Measurements from ENCODE around the gene TIGIT.
"Not testable (repeated sequence)": the region's sequence is repeated elsewhere in the genome, so short reads cannot be mapped to it uniquely, and the experiment has no call there.

The TIGIT gene
- total RNA-seq: 55.7 to 107 reads per million in 2 donors

GRCh38 chr3:114293838-114294535 lies at the start of gene TIGIT:
TIGIT (plus strand) TSS chr3:114294028; CDS start chr3:114294062, 34 bp downstream.
- no peak for DNase-seq

GRCh38 chr3:114252954-114253353 lies 40.9 kb upstream of the TIGIT start:
- no peak for DNase-seq

GRCh38 chr3:114253505-114253904 lies 40.3 kb upstream of the TIGIT start:
- no peak for DNase-seq

GRCh38 chr3:114259566-114259965 lies 34.3 kb upstream of the TIGIT start:
- DNase-seq: no peak

- DNase-seq: no peak
Measured at GRCh38 chr3:114260152-114260551, 33.7 kb upstream of the TIGIT start.

- no peak for DNase-seq
Measured at GRCh38 chr3:114270019-114270418, 23.8 kb upstream of the TIGIT start.

- no peak for DNase-seq
Measured at GRCh38 chr3:114272271-114272670, 21.6 kb upstream of the TIGIT start.

- no peak for DNase-seq
Measured at GRCh38 chr3:114274929-114275328, 18.9 kb upstream of the TIGIT start.

- DNase-seq: not testable (repeated sequence)
Measured at GRCh38 chr3:114276856-114277255, 17.0 kb upstream of the TIGIT start.

GRCh38 chr3:114284644-114285043 lies 9.2 kb upstream of the TIGIT start:
- DNase-seq: no peak

GRCh38 chr3:114285648-114286230 lies 8.1 kb upstream of the TIGIT start:
- DNase-seq: no peak

GRCh38 chr3:114286266-114286665 lies 7.6 kb upstream of the TIGIT start:
- DNase-seq: no peak

- DNase-seq: peak; percentile 71
Measured at GRCh38 chr3:114290911-114291901, 2.6 kb upstream of the TIGIT start.

- no peak for DNase-seq
Measured at GRCh38 chr3:114294940-114295480, 1.2 kb downstream of the TIGIT start.

- no peak for DNase-seq
Measured at GRCh38 chr3:114295946-114296345, 2.1 kb downstream of the TIGIT start.

GRCh38 chr3:114299421-114299820 lies 5.6 kb downstream of the TIGIT start:
- DNase-seq: peak; percentile 11

GRCh38 chr3:114299941-114300624 lies 6.3 kb downstream of the TIGIT start:
- no peak for DNase-seq

- no peak for DNase-seq
Measured at GRCh38 chr3:114307222-114307830, 13.5 kb downstream of the TIGIT start.

GRCh38 chr3:114307832-114308231 lies 14.0 kb downstream of the TIGIT start:
- DNase-seq: no peak

- no peak for DNase-seq
Measured at GRCh38 chr3:114308377-114308776, 14.5 kb downstream of the TIGIT start.

- DNase-seq: peak; percentile 19
Measured at GRCh38 chr3:114308830-114309229, 15.0 kb downstream of the TIGIT start.

GRCh38 chr3:114310695-114311094 lies 16.9 kb downstream of the TIGIT start:
- no peak for DNase-seq

All from activated gamma-delta T cell (primary cell).